ENCODE data around the gene CBFB. TPM values are rescaled to one million over a fixed set of nuclear protein-coding genes. Genes with fewer than 3 reads are reported as not detected.
A peak's percentile ranks its signal among the peaks of the same experiment; 100 is the strongest.

The CBFB gene
- total and polyA plus RNA-seq, 2 of the 13 experiments (the other 11 are each of a cell fraction or from before 2014, with no cell fraction given), result 22.1 to 70.8 TPM

- Histone ChIP-seq H3K4me2 (ENCODE audit: low read depth, low read length) (no peak overlapping the region), H3K4me3 (replicated peaks in 1 of 3; ENCODE audit: insufficient read depth in 1 of 3, low read depth in 2 of 3, low read length in 3 of 3) (no peak overlapping the region), H3K4me1 (ENCODE audit: insufficient read depth, low read length) (peaks cover 18% of the 10 kb centered on the region), H3K9ac (ENCODE audit: insufficient read depth, low read depth, low read length) (no peak overlapping the region), H3K36me3 (replicated peaks in 1 of 2; ENCODE audit: control insufficient read depth in 1 of 2, insufficient read depth in 2 of 2, low read length in 2 of 2) (peaks cover 46 to 65% of the 10 kb centered on the region in 2 experiments), H3K27me3 (ENCODE audit: control insufficient read depth in 1 of 2, insufficient read depth in 2 of 2, low read length in 2 of 2) (no peaks in the 10 kb centered on the region; a peak in 1 of 5 replicates), H4K20me1 (ENCODE audit: insufficient read depth, low read length) (peaks cover 9% of the 10 kb centered on the region; the same call in 1 of the 2 replicates), H2AFZ (ENCODE audit: low read length) (no peak overlapping the region), H3K79me2 (ENCODE audit: insufficient read depth, low read length) (no peaks in the 10 kb centered on the region), H3K27ac (ENCODE audit: extremely low read length, insufficient read depth, low read length) (no peak overlapping the region), H3K9me3 (ENCODE audit: low read length) (no peaks in the 10 kb centered on the region)
- BruUV-seq (replicated peaks), result TSS peak; percentile 16
- POLR2A ChIA-PET, result interaction anchor here (1.5 kb wide), 1 partner anchor 37 kb away, joined by 6 read pairs; no protein-coding TSS in a partner anchor
- in situ Hi-C loops (cut with HindIII; ENCODE audit: extremely low pct_ligation_motif_present, low pct_unique_long_range_greater_than_20kb) (no loop called here), intact Hi-C loops (cut with micrococcal nuclease; ENCODE audit: unreplicated experiment) (no loop called here)
- ATAC-seq, result no peak
- WGBS (ENCODE audit: low lambda C conversion rate), result 98% methylated on average over 4 of the region's 4 CpGs
- FAIRE-seq, result no peak
- DNase-seq (ENCODE audit: low spot score), result no peak
- CTCF ChIA-PET (ENCODE audit: low intra/inter-chr PET ratio, low total read pairs), result no interaction called here
- TF ChIP-seq POLR2G (IDR thresholded peaks at IDR 0.05; ENCODE audit: low read depth, low read length) (peak; percentile 20; the same call in 1 of the 2 replicates), MEIS1 (CRISPR knock-in tag; IDR thresholded peaks at IDR 0.05; ENCODE audit: borderline replicate concordance) (no peak), ARID3A (IDR thresholded peaks at IDR 0.05; ENCODE audit: low read depth, low read length) (no peak), ZXDC (CRISPR knock-in tag; IDR thresholded peaks at IDR 0.05) (no peak), ZNF292 (CRISPR knock-in tag; IDR thresholded peaks at IDR 0.05; ENCODE audit: borderline replicate concordance, low read depth) (no peak), ZNF558 (CRISPR knock-in tag; IDR thresholded peaks at IDR 0.05; ENCODE audit: borderline replicate concordance) (no peak), TCF12 (IDR thresholded peaks at IDR 0.05) (no peak), TCF12 (CRISPR knock-in tag; IDR thresholded peaks at IDR 0.05) (no peak), SETDB1 (CRISPR knock-in tag; IDR thresholded peaks at IDR 0.05; ENCODE audit: borderline replicate concordance) (no peak), SAP130 (CRISPR knock-in tag; IDR thresholded peaks at IDR 0.05; ENCODE audit: low read depth) (no peak), NFKBIZ (CRISPR knock-in tag; IDR thresholded peaks at IDR 0.05) (no peak), ZNF224 (CRISPR knock-in tag; IDR thresholded peaks at IDR 0.05) (no peak), ZHX1 (CRISPR knock-in tag; IDR thresholded peaks at IDR 0.05; ENCODE audit: low read depth) (peak; percentile 31; the same call in 1 of the 2 replicates), CEBPG (CRISPR knock-in tag; IDR thresholded peaks at IDR 0.05) (peak; percentile 55; the same call in 1 of the 2 replicates), BHLHE40 (IDR thresholded peaks at IDR 0.05; ENCODE audit: low read length) (no peak)
- TF ChIP-seq, protein P1, sequence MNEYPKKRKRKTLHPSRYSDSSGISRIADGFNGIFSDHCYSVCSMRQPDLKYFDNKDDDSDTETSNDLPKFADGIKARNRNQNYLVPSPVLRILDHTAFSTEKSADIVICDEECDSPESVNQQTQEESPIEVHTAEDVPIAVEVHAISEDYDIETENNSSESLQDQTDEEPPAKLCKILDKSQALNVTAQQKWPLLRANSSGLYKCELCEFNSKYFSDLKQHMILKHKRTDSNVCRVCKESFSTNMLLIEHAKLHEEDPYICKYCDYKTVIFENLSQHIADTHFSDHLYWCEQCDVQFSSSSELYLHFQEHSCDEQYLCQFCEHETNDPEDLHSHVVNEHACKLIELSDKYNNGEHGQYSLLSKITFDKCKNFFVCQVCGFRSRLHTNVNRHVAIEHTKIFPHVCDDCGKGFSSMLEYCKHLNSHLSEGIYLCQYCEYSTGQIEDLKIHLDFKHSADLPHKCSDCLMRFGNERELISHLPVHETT (CRISPR knock-in tag; conservative IDR thresholded peaks at IDR 0.05), result no peak
These were observed 118.6 kb downstream of the CBFB start for GRCh38 chr16:67147437-67148140.
